K562 (cell line): Measurements from ENCODE around the gene EPC2. TPM values are rescaled to one million over a fixed set of nuclear protein-coding genes. Genes with fewer than 3 reads are reported as not detected.

Source experiments
- ATAC-seq: fragments of 200-7000 bp; cut with Tn5 transposase; 3 replicates; pipeline ENCODE4 v1.9.1; 2020; ENCODE audit warnings: moderate library complexity
- BruUV-seq: library from RNA; stranded (reverse); fragments of 400-500 nt; replicated peaks from 2 replicates; lab custom pipeline; 2021; lab: Mats Ljungman, UMichigan
- CTCF ChIA-PET: fragments of 300-600 bp; formaldehyde crosslinking; extraction: SDS; loops from one replicate; lab custom pipeline; 2021; ENCODE audit warnings: low intra/inter-chr PET ratio; lab: Yijun Ruan, JAX
- POLR2A ChIA-PET: fragments of 300-600, 350-650 bp; sonication (Branson Sonifier 250); formaldehyde crosslinking; extraction: SDS; loops from one replicate; lab custom pipeline; 2021; ENCODE audit warnings: antibody characterized with exemption, inconsistent platforms; lab: Yijun Ruan, JAX
- DNase-seq, 4 experiments: peaks; one replicate each; pipeline versions ENCODE4 v3.0.0 to v3.0.0-alpha.2; 2011 to 2018; ENCODE audit warnings: low spot score in 3 of 4, mixed read lengths in 3 of 4; ENCODE audit errors: extremely low read depth in 1 of 4
- FAIRE-seq: peaks from 2 replicates; lab custom pipeline; 2011; peaks lifted over from hg19 to GRCh38; lab: Jason Lieb, UNC
- H2AFZ ChIP-seq: 2 replicates; pipeline ENCODE4 v1.6.0; 2011; ENCODE audit warnings: low read depth, low read length, control low read depth, inconsistent platforms
- H3K27ac ChIP-seq: fragments of 200-600 bp; 3 replicates; pipeline ENCODE4 v1.8.0; 2011; ENCODE audit warnings: low read depth, mild to moderate bottlenecking, control low read depth, inconsistent platforms, low read length, moderate library complexity, mixed read lengths; ENCODE audit errors: extremely low read depth
- H3K27me3 ChIP-seq, 2 experiments: fragments of 300-600 bp in 1 of 2; 2 replicates in 1 of 2; 3 replicates in 1 of 2; pipeline versions ENCODE4 v1.6.0 to v1.8.0; 2011; ENCODE audit warnings: inconsistent platforms in 2 of 2, low read length in 2 of 2, mild to moderate bottlenecking in 1 of 2, mixed read lengths in 1 of 2, moderate library complexity in 1 of 2; ENCODE audit not compliant: control insufficient read depth in 2 of 2, insufficient read depth in 2 of 2
- H3K36me3 ChIP-seq: fragments of 300-600 bp; 3 replicates; pipeline ENCODE4 v1.8.0; 2011; ENCODE audit warnings: mild to moderate bottlenecking, low read length, inconsistent platforms; ENCODE audit not compliant: control insufficient read depth, insufficient read depth
- H3K4me1 ChIP-seq, 2 experiments: fragments of 200-600 bp in 1 of 2; replicated peaks in 1 of 2; 2 replicates in 1 of 2; 3 replicates in 1 of 2; pipeline versions ENCODE4 v1.5.1 to v1.8.0; 2011; ENCODE audit warnings: inconsistent platforms in 2 of 2, low read length in 2 of 2, mild to moderate bottlenecking in 1 of 2, mixed read lengths in 1 of 2, moderate library complexity in 1 of 2; ENCODE audit not compliant: control insufficient read depth in 2 of 2, insufficient read depth in 2 of 2
- H3K4me2 ChIP-seq: 2 replicates; pipeline ENCODE4 v1.6.1; 2011; ENCODE audit warnings: low read length, control low read depth, inconsistent platforms, mixed read lengths; ENCODE audit not compliant: insufficient read depth
- H3K4me3 ChIP-seq: fragments of 200-600 bp; sonication (generic), shearing (Covaris generic); 2 replicates; pipeline ENCODE4 v1.5.1; 2016; ENCODE audit warnings: control low read depth, inconsistent platforms
- H3K79me2 ChIP-seq: fragments of 200-600 bp; 3 replicates; pipeline ENCODE4 v1.8.0; 2011; ENCODE audit warnings: low read length, inconsistent platforms; ENCODE audit not compliant: control insufficient read depth, insufficient read depth
- H3K9ac ChIP-seq, 2 experiments: 2 replicates each; pipeline versions ENCODE4 v1.6.0 to v1.6.1; 2011; ENCODE audit warnings: low read depth in 2 of 2, low read length in 2 of 2, control low read depth in 1 of 2, inconsistent platforms in 1 of 2, mild to moderate bottlenecking in 1 of 2, mixed read lengths in 1 of 2; ENCODE audit not compliant: insufficient read depth in 1 of 2
- H3K9me1 ChIP-seq: one replicate; pipeline ENCODE4 v1.6.0; 2011; ENCODE audit warnings: inconsistent platforms, mild to moderate bottlenecking, low read length, moderate library complexity; ENCODE audit not compliant: control insufficient read depth, insufficient read depth
- H3K9me3 ChIP-seq: replicated peaks from 2 replicates; pipeline ENCODE4 v1.5.1; 2011; ENCODE audit warnings: low read depth, low read length, inconsistent platforms; ENCODE audit not compliant: control insufficient read depth, insufficient read depth
- H4K20me1 ChIP-seq: replicated peaks from 2 replicates; pipeline ENCODE4 v1.6.1; 2011; ENCODE audit warnings: low read length, inconsistent platforms, mixed read lengths; ENCODE audit not compliant: control insufficient read depth, insufficient read depth
- ELF4 ChIP-seq: fragments of 450-650 bp; formaldehyde crosslinking; IDR thresholded peaks from 2 replicates; pipeline ENCODE4 v1.4.0; 2022; ENCODE audit warnings: missing genetic modification characterization
- FOXK1 ChIP-seq: sonication (generic); formaldehyde crosslinking; IDR thresholded peaks from 2 replicates; pipeline ENCODE4 v1.8.0; 2022; ENCODE audit warnings: missing genetic modification reagents, mild to moderate bottlenecking, borderline replicate concordance
- HCFC1 ChIP-seq: IDR thresholded peaks from 2 replicates; pipeline ENCODE4 v1.6.1; 2012; ENCODE audit warnings: low read depth, low read length, improper control_type of control experiment
- MNT ChIP-seq, 2 experiments: fragments of 450-650 bp; conservative IDR thresholded peaks; 2 replicates each; pipeline ENCODE4 v1.6.1; 2017; ENCODE audit warnings: mild to moderate bottlenecking in 2 of 2, moderate library complexity in 2 of 2
- NFE2 ChIP-seq: IDR thresholded peaks from 2 replicates; pipeline ENCODE4 v1.6.1; 2014; ENCODE audit warnings: antibody characterized with exemption, low read depth
- POLR3G ChIP-seq: IDR thresholded peaks from 2 replicates; pipeline ENCODE4 v1.6.1; 2011; ENCODE audit not compliant: insufficient read length, insufficient replicate concordance; ENCODE audit errors: extremely low read depth
- PTBP1 ChIP-seq: fragments of 200-400 bp; formaldehyde crosslinking; IDR thresholded peaks from 2 replicates; pipeline ENCODE4 v1.6.1; 2017; ENCODE audit warnings: low read depth, low read length
- SPI1 ChIP-seq: IDR thresholded peaks from 2 replicates; pipeline ENCODE4 v1.6.1; 2011; ENCODE audit warnings: low read depth, low read length, control low read depth, borderline replicate concordance
- TAF1 ChIP-seq: IDR thresholded peaks from 2 replicates; pipeline ENCODE4 v1.6.1; 2011; ENCODE audit warnings: mild to moderate bottlenecking, low read length, moderate library complexity; ENCODE audit not compliant: insufficient read depth, control insufficient read depth, severe bottlenecking; ENCODE audit errors: extremely low read depth
- TAF9B ChIP-seq: fragments of 450-650 bp; IDR thresholded peaks from 2 replicates; pipeline ENCODE4 v1.6.1; 2018; ENCODE audit warnings: mild to moderate bottlenecking; ENCODE audit not compliant: partially characterized antibody
- TFE3 ChIP-seq: fragments of 450-650 bp; formaldehyde crosslinking; IDR thresholded peaks from 2 replicates; pipeline ENCODE4 v1.4.0; 2020; ENCODE audit warnings: mild to moderate bottlenecking, mixed read lengths
- TSHZ1 ChIP-seq: fragments of 250-450 bp; sonication (Bioruptor Pico); IDR thresholded peaks from 2 replicates; pipeline ENCODE4 v1.4.0; 2020; ENCODE audit warnings: mild to moderate bottlenecking, moderate library complexity
- XRCC5 ChIP-seq: fragments of 200-400 bp; formaldehyde crosslinking; IDR thresholded peaks from 2 replicates; pipeline ENCODE4 v1.6.1; 2017; ENCODE audit warnings: low read depth, mild to moderate bottlenecking, low read length
- ZNF224 ChIP-seq: sonication (generic); formaldehyde crosslinking; IDR thresholded peaks from 2 replicates; pipeline ENCODE4 v1.8.0; 2022; ENCODE audit warnings: mild to moderate bottlenecking, missing genetic modification reagents
- ZNF263 ChIP-seq: sonication (generic); formaldehyde crosslinking; IDR thresholded peaks from 2 replicates; pipeline ENCODE4 v1.8.0; 2022; ENCODE audit warnings: mild to moderate bottlenecking, missing genetic modification reagents, borderline replicate concordance
- ZNF3 ChIP-seq: fragments of 250-450 bp; sonication (Bioruptor Pico); IDR thresholded peaks from 2 replicates; pipeline ENCODE4 v1.5.0; 2021; ENCODE audit warnings: mild to moderate bottlenecking, moderate library complexity
- ZNF561 ChIP-seq: fragments of 450-650 bp; formaldehyde crosslinking; conservative IDR thresholded peaks from 2 replicates; pipeline ENCODE4 v1.4.0; 2020; ENCODE audit warnings: mild to moderate bottlenecking, moderate library complexity
- WGBS: fragments of 100-300 bp; shearing (Covaris generic); methylation state at CpG from one replicate; pipeline ENCODE4 v1.1.6; 2016; ENCODE audit warnings: low coverage, mixed read lengths; ENCODE audit not compliant: insufficient coverage; ENCODE audit errors: missing lambda C conversion rate; 5-methylcytosine and 5-hydroxymethylcytosine counted together
- in situ Hi-C: fragments of 300-500 bp; cut with MboI; formaldehyde crosslinking; loops from 4 replicates; pipeline ENCODE4 v1.15.0; 2018; ENCODE audit warnings: inconsistent platforms, mixed read lengths
- intact Hi-C: fragments of 100-400 bp; cut with micrococcal nuclease; formaldehyde crosslinking; loops from 2 replicates; pipeline ENCODE4 v1.14.2; 2022
- polyA plus RNA-seq, 8 experiments: library from polyadenylated mRNA; depleted of rRNA in 4 of 8; stranded (reverse) in 5 of 8; unstranded in 3 of 8; fragments of >200 nt; fragmentation: Nextera tagmentation in 2 of 8; fragmentation: Illumina TruSeq in 1 of 8; extraction: Ambion mirVana in 2 of 8; extraction: Trizol in 1 of 8; gene quantifications; 2 replicates each; pipeline versions ENCODE4 v1.2.1 to v1.2.3, GENCODE V29; 2011 to 2014; ENCODE audit warnings: inconsistent platforms in 1 of 8, missing spikeins in 1 of 8
- total RNA-seq, 7 experiments: library from RNA; depleted of rRNA in 6 of 7; stranded (reverse); fragments of >200 nt in 6 of 7; fragmentation: Illumina TruSeq in 2 of 7; extraction: Trizol in 2 of 7; gene quantifications; 2 replicates each; pipeline versions ENCODE4 v1.2.1 to v1.2.3, GENCODE V29; 2011 to 2021; ENCODE audit warnings: low replicate concordance in 1 of 7

The EPC2 gene
- total and polyA plus RNA-seq, 9 of the 15 experiments (the other 6 are each of a cell fraction or from before 2014, with no cell fraction given), result 7.0 to 35.8 (median 29.1) TPM

DNA sequence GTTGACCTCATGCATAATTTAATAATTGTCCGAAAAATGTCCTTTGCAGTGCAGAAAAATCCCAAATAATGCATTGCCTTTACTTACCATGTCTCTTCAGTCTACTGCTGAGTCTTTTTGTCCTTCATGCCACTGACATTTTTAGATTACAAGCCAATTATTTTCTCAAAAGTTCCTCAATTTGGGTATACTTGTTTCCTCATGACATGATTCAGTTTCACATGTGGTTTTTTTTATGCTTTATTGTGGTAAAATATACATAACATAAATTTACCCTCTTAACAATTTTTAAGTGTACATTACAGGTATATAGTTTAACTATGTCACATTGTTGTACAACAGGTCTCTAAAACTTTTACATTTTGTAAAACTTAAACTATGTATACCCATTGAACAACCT, 81.0 kb downstream of the EPC2 start:
- H3K9ac ChIP-seq, result no peak overlapping the region
- FAIRE-seq, result no peak
- peaks cover 65% of the 10 kb centered on the region for H3K79me2 ChIP-seq
- no peaks in the 10 kb centered on the region for H3K9me3 ChIP-seq
- TF ChIP-seq HCFC1 (no peak), TFE3 (CRISPR knock-in tag) (no peak), XRCC5 (no peak), ZNF224 (CRISPR knock-in tag) (no peak), SPI1 (no peak), ZNF3 (no peak), TSHZ1 (CRISPR knock-in tag) (no peak), ZNF263 (CRISPR knock-in tag) (no peak), NFE2 (no peak), ZNF561 (no peak), POLR3G (no peak), PTBP1 (no peak), TAF9B (no peak), FOXK1 (CRISPR knock-in tag) (no peak), ELF4 (CRISPR knock-in tag) (no peak), MNT (conservative IDR thresholded peaks at IDR 0.05) (no peak), TAF1 (no peak)
- TF ChIP-seq, all 486 proteins: peak for 0
- in situ Hi-C loops, result no loop called here
- Histone ChIP-seq H3K36me3 (no peaks in the 10 kb centered on the region; the same call in 2 of the 3 replicates), H3K4me2 (no peak overlapping the region), H2AFZ (no peak overlapping the region), H4K20me1 (peaks cover 9% of the 10 kb centered on the region), H3K9me1 (no peaks in the 10 kb centered on the region), H3K27ac (no peak overlapping the region), H3K4me3 (no peak overlapping the region), H3K27me3 (no peaks in the 10 kb centered on the region), H3K4me1 (peaks cover 0 to 2% of the 10 kb centered on the region in 2 experiments; a peak in 2 of 5 replicates)
- 96% methylated on average over 1 of the region's 1 CpG for WGBS
- DNase-seq, result no peak
- POLR2A ChIA-PET, result no interaction called here
- no peak for ATAC-seq
- CTCF ChIA-PET, result no interaction called here
- intact Hi-C loops, result no loop called here
- no TSS peak for BruUV-seq
